Spinal cord (tissue), 10 donors: ENCODE results near the gene ACAP2. TPM values are rescaled to one million over a fixed set of nuclear protein-coding genes. Genes with fewer than 3 reads are reported as not detected.

Experiments used
- DNase-seq, 6 donors: peaks; one replicate each; pipeline versions ENCODE4 v3.0.0 to v3.0.0-alpha.2; 2013 to 2015; ENCODE audit warnings: low spot score in 6 of 6, low read depth in 4 of 6
- H3K27ac ChIP-seq: one replicate; pipeline ENCODE4 v1.5.1; 2013; ENCODE audit warnings: low read depth, low read length, control low read depth
- H3K27me3 ChIP-seq: one replicate; pipeline ENCODE4 v1.6.1; 2013; ENCODE audit warnings: low read length; ENCODE audit not compliant: control insufficient read depth, insufficient read depth
- H3K36me3 ChIP-seq: one replicate; pipeline ENCODE4 v1.6.1; 2013; ENCODE audit warnings: low read length; ENCODE audit not compliant: control insufficient read depth, insufficient read depth
- H3K4me1 ChIP-seq: one replicate; pipeline ENCODE4 v1.6.1; 2013; ENCODE audit warnings: low read length; ENCODE audit not compliant: control insufficient read depth, insufficient read depth
- H3K4me3 ChIP-seq: one replicate; pipeline ENCODE4 v1.5.1; 2013; ENCODE audit warnings: low read depth, low read length, control low read depth
- H3K9me3 ChIP-seq: one replicate; pipeline ENCODE4 v1.6.1; 2013; ENCODE audit warnings: low read length; ENCODE audit not compliant: control insufficient read depth, insufficient read depth
- WGBS: methylation state at CpG from one replicate; pipeline ENCODE4 v1.1.5; 2013; ENCODE audit warnings: missing lambda C conversion rate; ENCODE audit not compliant: insufficient coverage; 5-methylcytosine and 5-hydroxymethylcytosine counted together
- polyA plus RNA-seq, 2 donors: library from polyadenylated mRNA; unstranded; fragments of 120-200 nt; gene quantifications; one replicate each; pipeline ENCODE4 v1.2.1, GENCODE V29; 2013; ENCODE audit not compliant: insufficient read length in 2 of 2
- total RNA-seq, 2 donors: library from RNA; depleted of rRNA in 1 of 2; stranded (reverse); fragments of 120-200 nt in 1 of 2; fragments of >200 nt in 1 of 2; gene quantifications; one replicate each; pipeline versions ENCODE4 v1.2.3 to v1.2.4, GENCODE V29; 2013 to 2014
- donor health status: healthy.

Gene ACAP2
- total and polyA plus RNA-seq, 4 donors = 34.5 to 197 (median 57.2) TPM

GRCh38 chr3:195423818-195424217 is 19.0 kb downstream of the ACAP2 start:
- no CpG with 5 or more reads among the region's 2 CpGs for WGBS
- H3K4me1 ChIP-seq = no peaks in the 10 kb centered on the region
- no peak overlapping the region for H3K27ac ChIP-seq
- no peaks in the 10 kb centered on the region for H3K27me3 ChIP-seq
- no peak for DNase-seq
- no peak overlapping the region for H3K4me3 ChIP-seq
- H3K9me3 ChIP-seq = no peaks in the 10 kb centered on the region
- H3K36me3 ChIP-seq = no peaks in the 10 kb centered on the region

GRCh38 chr3:195421400-195421799 is 21.4 kb downstream of the ACAP2 start:
- WGBS = no CpG with 5 or more reads among the region's 4 CpGs
- DNase-seq = no peak
- Histone ChIP-seq H3K27me3 (no peaks in the 10 kb centered on the region), H3K9me3 (no peaks in the 10 kb centered on the region), H3K27ac (no peak overlapping the region), H3K4me3 (no peak overlapping the region), H3K36me3 (no peaks in the 10 kb centered on the region), H3K4me1 (no peaks in the 10 kb centered on the region)

- Histone ChIP-seq H3K9me3 (no peaks in the 10 kb centered on the region), H3K4me3 (no peak overlapping the region), H3K27ac (no peak overlapping the region), H3K27me3 (no peaks in the 10 kb centered on the region), H3K4me1 (no peaks in the 10 kb centered on the region), H3K36me3 (no peaks in the 10 kb centered on the region)
- no peak for DNase-seq
- 100% methylated on average over 2 of the region's 4 CpGs for WGBS
These were observed 26.0 kb downstream of the ACAP2 start for GRCh38 chr3:195416795-195417194.

GRCh38 chr3:195411836-195412235 is 31.0 kb downstream of the ACAP2 start:
- Histone ChIP-seq H3K36me3 (no peaks in the 10 kb centered on the region), H3K9me3 (no peaks in the 10 kb centered on the region), H3K27ac (no peak overlapping the region), H3K4me1 (no peaks in the 10 kb centered on the region), H3K4me3 (no peak overlapping the region), H3K27me3 (no peaks in the 10 kb centered on the region)
- DNase-seq = no peak

GRCh38 chr3:195410546-195410945 is 32.3 kb downstream of the ACAP2 start:
- no peak for DNase-seq

GRCh38 chr3:195407531-195408409 is 35.0 kb downstream of the ACAP2 start:
- Histone ChIP-seq H3K9me3 (no peaks in the 10 kb centered on the region), H3K4me1 (no peaks in the 10 kb centered on the region), H3K27ac (no peak overlapping the region), H3K36me3 (no peaks in the 10 kb centered on the region), H3K4me3 (no peak overlapping the region), H3K27me3 (no peaks in the 10 kb centered on the region)
- WGBS = 97% methylated on average over 6 of the region's 12 CpGs
- DNase-seq = no peak

More at GRCh38 chr3:195410546-195410945, 32.3 kb downstream of the ACAP2 start:
- Histone ChIP-seq H3K27me3 (no peaks in the 10 kb centered on the region), H3K9me3 (no peaks in the 10 kb centered on the region), H3K27ac (no peak overlapping the region), H3K36me3 (no peaks in the 10 kb centered on the region), H3K4me1 (no peaks in the 10 kb centered on the region), H3K4me3 (no peak overlapping the region)
- no CpG with 5 or more reads among the region's 4 CpGs for WGBS

GRCh38 chr3:195405651-195406050 is 37.2 kb downstream of the ACAP2 start:
- Histone ChIP-seq H3K4me3 (no peak overlapping the region), H3K27me3 (no peaks in the 10 kb centered on the region), H3K9me3 (no peaks in the 10 kb centered on the region), H3K4me1 (no peaks in the 10 kb centered on the region), H3K27ac (no peak overlapping the region), H3K36me3 (no peaks in the 10 kb centered on the region)
- WGBS = 100% methylated on average over 2 of the region's 2 CpGs
- no peak for DNase-seq

GRCh38 chr3:195403841-195404408 is 38.9 kb downstream of the ACAP2 start:
- DNase-seq = no peak
- Histone ChIP-seq H3K27me3 (no peaks in the 10 kb centered on the region), H3K4me1 (no peaks in the 10 kb centered on the region), H3K36me3 (no peaks in the 10 kb centered on the region), H3K27ac (no peak overlapping the region), H3K4me3 (no peak overlapping the region), H3K9me3 (no peaks in the 10 kb centered on the region)
- WGBS = 94% methylated on average over 2 of the region's 4 CpGs

- Histone ChIP-seq H3K4me1 (no peaks in the 10 kb centered on the region), H3K36me3 (no peaks in the 10 kb centered on the region), H3K4me3 (no peak overlapping the region), H3K27me3 (no peaks in the 10 kb centered on the region), H3K27ac (no peak overlapping the region), H3K9me3 (no peaks in the 10 kb centered on the region)
- 88% methylated on average over 3 of the region's 4 CpGs for WGBS
- DNase-seq = no peak
These were observed 39.6 kb downstream of the ACAP2 start for GRCh38 chr3:195403244-195403643.

GRCh38 chr3:195401943-195402342 is 40.9 kb downstream of the ACAP2 start:
- Histone ChIP-seq H3K9me3 (no peaks in the 10 kb centered on the region), H3K27me3 (no peaks in the 10 kb centered on the region), H3K36me3 (no peaks in the 10 kb centered on the region), H3K4me3 (no peak overlapping the region), H3K4me1 (no peaks in the 10 kb centered on the region), H3K27ac (no peak overlapping the region)
- no CpG with 5 or more reads among the region's 5 CpGs for WGBS
- DNase-seq = no peak
